Osteocyte (in vitro differentiated cells): ENCODE measurements around the gene IL3. TPM values are rescaled to one million over a fixed set of nuclear protein-coding genes. Genes with fewer than 3 reads are reported as not detected.

Source experiments
- DNase-seq: peaks from one replicate; pipeline ENCODE4 v3.0.0; 2021; ENCODE audit warnings: mixed read lengths; ENCODE audit not compliant: unreplicated experiment; ENCODE audit errors: extremely low spot score
- H3K27ac Mint-ChIP-seq: one replicate; pipeline ENCODE4 v1.8.0; 2021; ENCODE audit warnings: mild to moderate bottlenecking, mixed read lengths; ENCODE audit not compliant: unreplicated experiment
- H3K27me3 Mint-ChIP-seq: one replicate; pipeline ENCODE4 v1.8.0; 2021; ENCODE audit warnings: mixed read lengths; ENCODE audit not compliant: unreplicated experiment
- H3K36me3 Mint-ChIP-seq: one replicate; pipeline ENCODE4 v1.8.0; 2021; ENCODE audit warnings: mixed read lengths; ENCODE audit not compliant: unreplicated experiment
- H3K4me1 Mint-ChIP-seq: one replicate; pipeline ENCODE4 v1.8.0; 2021; ENCODE audit warnings: mixed read lengths; ENCODE audit not compliant: unreplicated experiment
- H3K4me3 Mint-ChIP-seq: one replicate; pipeline ENCODE4 v1.8.0; 2021; ENCODE audit warnings: mild to moderate bottlenecking, moderate library complexity, mixed read lengths; ENCODE audit not compliant: unreplicated experiment
- H3K9me3 Mint-ChIP-seq: one replicate; pipeline ENCODE4 v1.8.0; 2021; ENCODE audit warnings: mixed read lengths; ENCODE audit not compliant: unreplicated experiment
- CTCF ChIP-seq: fragments of 200-600 bp; sonication (generic); IDR thresholded peaks from 2 replicates; pipeline ENCODE4 v1.5.0; 2021; ENCODE audit warnings: antibody characterized with exemption, mild to moderate bottlenecking, moderate library complexity
- total RNA-seq: library from RNA; stranded (reverse); gene quantifications from 2 replicates; pipeline ENCODE4 v1.2.1, GENCODE V29; 2021

IL3 gene
- total RNA-seq, 1 donor from 2014 or later = not detected

- Mint-ChIP-seq H3K4me1 (no peaks in the 10 kb centered on the region), H3K36me3 (no peaks in the 10 kb centered on the region), H3K9me3 (no peaks in the 10 kb centered on the region), H3K27ac (no peak overlapping the region), H3K27me3 (no peaks in the 10 kb centered on the region), H3K4me3 (no peak overlapping the region)
- TF ChIP-seq CTCF = peak; percentile 93
- no peak for DNase-seq
Measured at GRCh38 chr5:132063090-132063911, 2.8 kb downstream of the IL3 start.

GRCh38 chr5:132064140-132064539 lies 3.7 kb downstream of the IL3 start:
- H3K9me3 Mint-ChIP-seq = no peaks in the 10 kb centered on the region
- TF ChIP-seq CTCF = no peak
- no peak for DNase-seq
- H3K36me3 Mint-ChIP-seq = no peaks in the 10 kb centered on the region
- H3K27me3 Mint-ChIP-seq = no peaks in the 10 kb centered on the region
- no peak overlapping the region for H3K27ac Mint-ChIP-seq
- H3K4me1 Mint-ChIP-seq = no peaks in the 10 kb centered on the region
- H3K4me3 Mint-ChIP-seq = no peak overlapping the region

GRCh38 chr5:132064738-132065331 lies 4.4 kb downstream of the IL3 start:
- no peaks in the 10 kb centered on the region for H3K27me3 Mint-ChIP-seq
- peak; percentile 91 for DNase-seq
- peak; percentile 84 for TF ChIP-seq CTCF
- no peak overlapping the region for H3K27ac Mint-ChIP-seq
- no peaks in the 10 kb centered on the region for H3K9me3 Mint-ChIP-seq
- H3K4me1 Mint-ChIP-seq = no peaks in the 10 kb centered on the region
- H3K36me3 Mint-ChIP-seq = no peaks in the 10 kb centered on the region
- H3K4me3 Mint-ChIP-seq = no peak overlapping the region

- no peaks in the 10 kb centered on the region for H3K9me3 Mint-ChIP-seq
- H3K4me1 Mint-ChIP-seq = no peaks in the 10 kb centered on the region
- H3K36me3 Mint-ChIP-seq = no peaks in the 10 kb centered on the region
- peak; percentile 75 for TF ChIP-seq CTCF
- no peak overlapping the region for H3K27ac Mint-ChIP-seq
- DNase-seq = no peak
- H3K4me3 Mint-ChIP-seq = no peak overlapping the region
- H3K27me3 Mint-ChIP-seq = no peaks in the 10 kb centered on the region
Measured at GRCh38 chr5:132065351-132065937, 5.0 kb downstream of the IL3 start.
